OCI-LY3 (cell line): ENCODE results near the gene CYP11A1.

Experiments used
- H2AFZ ChIP-seq: fragments of 200-600, 300-600 bp; shearing (Covaris generic); 2 replicates; pipeline ENCODE4 v1.6.0; 2014; ENCODE audit warnings: antibody characterized with exemption, low read depth, low read length
- H3K27ac ChIP-seq: fragments of 200-600, 300-600 bp; sonication (generic); 2 replicates; pipeline ENCODE4 v1.5.1; 2014; ENCODE audit warnings: mild to moderate bottlenecking, low read length, moderate library complexity, mixed read lengths
- H3K27me3 ChIP-seq: fragments of 200-600, 300-600 bp; sonication (generic); 2 replicates; pipeline ENCODE4 v1.6.1; 2014; ENCODE audit warnings: low read depth, low read length, mixed read lengths
- H3K36me3 ChIP-seq: fragments of 200-600, 300-600 bp; sonication (generic); replicated peaks from 2 replicates; pipeline ENCODE3; 2014; ENCODE audit warnings: low read depth, low read length, mixed read lengths
- H3K4me1 ChIP-seq: fragments of 300-600, 200-600 bp; sonication (generic); 2 replicates; pipeline ENCODE4 v1.6.1; 2014; ENCODE audit warnings: low read length, mixed read lengths
- H3K4me2 ChIP-seq: fragments of 200-600, 300-600 bp; sonication (generic); 2 replicates; pipeline ENCODE4 v1.6.1; 2014; ENCODE audit warnings: low read length, mixed read lengths
- H3K4me3 ChIP-seq: fragments of 300-600, 200-600 bp; sonication (generic); 2 replicates; pipeline ENCODE4 v1.5.1; 2014; ENCODE audit warnings: antibody characterized with exemption, mild to moderate bottlenecking, low read length, moderate library complexity
- H3K79me2 ChIP-seq: fragments of 300-600, 200-600 bp; shearing (Covaris generic); 2 replicates; pipeline ENCODE4 v1.6.1; 2014; ENCODE audit warnings: mild to moderate bottlenecking, low read length, mixed read lengths
- H3K9ac ChIP-seq: fragments of 300-600, 200-600 bp; shearing (Covaris generic); 2 replicates; pipeline ENCODE4 v1.6.0; 2014; ENCODE audit warnings: mild to moderate bottlenecking, low read length, moderate library complexity
- H3K9me3 ChIP-seq: fragments of 200-600, 300-600 bp; shearing (Covaris generic); 2 replicates; pipeline ENCODE4 v1.6.1; 2014; ENCODE audit warnings: low read length, mixed read lengths; ENCODE audit not compliant: insufficient read depth
- H4K20me1 ChIP-seq: fragments of 200-600, 300-600 bp; sonication (generic); 2 replicates; pipeline ENCODE4 v1.6.1; 2016; ENCODE audit warnings: low read length, mixed read lengths; ENCODE audit not compliant: insufficient read depth
- EZH2phosphoT487 ChIP-seq: fragments of 200-600 bp; shearing (Covaris generic); IDR thresholded peaks from 2 replicates; pipeline ENCODE4 v1.6.1; 2018; ENCODE audit warnings: antibody characterized with exemption, mixed run types, low read depth
- TF ChIP-seq, protein P1 (sequence below): fragments of 200-600, 300-600 bp; sonication (generic); IDR thresholded peaks from 2 replicates; pipeline ENCODE4 v1.5.1; 2014; ENCODE audit warnings: antibody characterized with exemption, low read length, low read depth

CYP11A1 gene

DNA sequence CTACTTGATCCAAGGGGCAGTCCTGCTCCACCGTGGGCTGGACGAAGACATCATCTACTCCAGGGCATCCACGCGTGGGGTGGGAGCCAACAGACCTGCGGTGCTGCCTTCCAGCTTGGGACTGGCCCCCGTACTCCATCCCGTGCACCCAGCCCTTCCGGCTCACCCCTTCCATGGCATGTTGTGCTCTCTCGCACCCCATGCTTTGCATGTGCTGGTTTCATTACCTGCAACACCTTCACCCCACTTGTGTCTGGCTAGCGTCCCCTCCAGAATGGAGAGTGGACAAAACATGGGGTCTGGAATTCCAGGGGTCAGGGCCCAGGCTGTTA is 36.1 kb upstream of the CYP11A1 start:
- Histone ChIP-seq H3K79me2 (peaks cover 21% of the 10 kb centered on the region), H4K20me1 (peaks cover 11% of the 10 kb centered on the region), H2AFZ (no peak overlapping the region), H3K4me1 (peaks cover 86% of the 10 kb centered on the region), H3K4me3 (peak overlapping the region; percentile 47), H3K4me2 (peak overlapping the region; percentile 76), H3K9me3 (no peaks in the 10 kb centered on the region), H3K27me3 (no peaks in the 10 kb centered on the region), H3K36me3 (peaks cover 37% of the 10 kb centered on the region), H3K9ac (peak overlapping the region; percentile 79), H3K27ac (peak overlapping the region; percentile 95)
- TF ChIP-seq, protein P1, sequence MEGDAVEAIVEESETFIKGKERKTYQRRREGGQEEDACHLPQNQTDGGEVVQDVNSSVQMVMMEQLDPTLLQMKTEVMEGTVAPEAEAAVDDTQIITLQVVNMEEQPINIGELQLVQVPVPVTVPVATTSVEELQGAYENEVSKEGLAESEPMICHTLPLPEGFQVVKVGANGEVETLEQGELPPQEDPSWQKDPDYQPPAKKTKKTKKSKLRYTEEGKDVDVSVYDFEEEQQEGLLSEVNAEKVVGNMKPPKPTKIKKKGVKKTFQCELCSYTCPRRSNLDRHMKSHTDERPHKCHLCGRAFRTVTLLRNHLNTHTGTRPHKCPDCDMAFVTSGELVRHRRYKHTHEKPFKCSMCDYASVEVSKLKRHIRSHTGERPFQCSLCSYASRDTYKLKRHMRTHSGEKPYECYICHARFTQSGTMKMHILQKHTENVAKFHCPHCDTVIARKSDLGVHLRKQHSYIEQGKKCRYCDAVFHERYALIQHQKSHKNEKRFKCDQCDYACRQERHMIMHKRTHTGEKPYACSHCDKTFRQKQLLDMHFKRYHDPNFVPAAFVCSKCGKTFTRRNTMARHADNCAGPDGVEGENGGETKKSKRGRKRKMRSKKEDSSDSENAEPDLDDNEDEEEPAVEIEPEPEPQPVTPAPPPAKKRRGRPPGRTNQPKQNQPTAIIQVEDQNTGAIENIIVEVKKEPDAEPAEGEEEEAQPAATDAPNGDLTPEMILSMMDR = no peak
- TF ChIP-seq EZH2phosphoT487 = no peak

DNA sequence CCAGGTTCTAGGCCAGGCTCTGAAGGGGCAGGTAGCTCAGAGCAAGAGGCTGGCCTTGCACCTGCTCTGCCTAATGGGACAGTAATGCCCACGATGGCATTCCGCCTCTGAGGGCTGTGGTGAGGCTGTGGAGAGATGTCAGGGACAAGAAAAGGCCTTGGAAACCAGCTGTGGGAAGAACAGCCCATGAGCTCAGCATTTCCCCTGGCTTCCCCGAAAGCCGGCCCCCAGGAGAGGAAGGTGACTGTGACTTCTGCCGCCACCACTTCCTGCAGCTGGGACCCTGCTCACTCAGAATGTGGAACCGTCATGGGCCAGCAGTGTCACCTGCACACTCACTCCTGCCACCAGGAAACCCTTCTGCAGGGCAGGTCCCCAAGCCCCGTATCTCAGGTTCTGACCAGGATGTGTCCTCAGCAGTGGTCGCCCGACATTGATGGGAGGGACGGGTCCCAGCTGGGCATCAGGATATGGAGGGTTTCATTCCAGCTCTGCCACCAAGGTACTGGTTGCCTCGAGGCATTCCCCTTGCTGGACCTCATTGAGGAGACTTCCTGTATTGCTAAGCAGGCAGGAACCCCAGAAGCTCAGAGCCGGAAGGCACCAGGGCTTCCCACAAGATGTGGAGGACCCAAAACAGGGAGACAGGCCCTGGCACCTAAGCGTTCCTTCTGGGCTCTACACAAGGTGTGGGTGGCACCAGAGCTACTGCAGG is 35.6 kb upstream of the CYP11A1 start:
- H2AFZ ChIP-seq = no peak overlapping the region

DNA sequence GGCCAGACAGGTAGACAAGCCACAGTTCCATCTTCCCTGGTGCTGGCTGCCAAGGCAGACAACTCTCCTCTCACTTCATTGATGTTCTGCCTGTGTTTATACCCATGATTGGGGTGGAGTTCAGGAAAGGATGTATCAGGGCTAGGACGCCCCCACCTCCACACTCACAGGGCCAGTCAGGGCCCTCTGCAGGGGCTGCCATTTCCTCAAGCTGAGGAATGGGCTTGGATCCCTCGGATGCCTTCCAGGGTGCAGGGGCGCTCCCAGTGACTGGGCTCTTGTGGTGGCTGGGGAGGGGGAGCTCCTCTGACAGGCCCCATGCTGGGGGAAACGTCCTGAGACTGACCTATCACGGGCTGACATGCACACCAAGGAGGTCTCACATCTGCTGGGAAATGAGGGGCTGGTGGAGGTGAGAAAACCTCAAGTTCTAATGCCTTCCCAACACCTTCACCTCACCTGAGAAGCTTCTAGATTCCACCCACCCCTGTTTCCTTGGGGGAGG is 34.9 kb upstream of the CYP11A1 start:
- H3K9ac ChIP-seq = peak overlapping the region; percentile 79

More for the DNA sequence above, 35.6 kb upstream of the CYP11A1 start:
- H3K36me3 ChIP-seq = peaks cover 37% of the 10 kb centered on the region
- peaks cover 92% of the 10 kb centered on the region for H3K4me1 ChIP-seq
- H4K20me1 ChIP-seq = 0 out of 2 replicates have a peak, but pooled peaks cover 7% of the 10 kb centered on the region
- H3K79me2 ChIP-seq = peaks cover 26% of the 10 kb centered on the region
- H3K27me3 ChIP-seq = no peaks in the 10 kb centered on the region
- no peaks in the 10 kb centered on the region for H3K9me3 ChIP-seq
- H3K4me2 ChIP-seq = peak overlapping the region; percentile 76
- TF ChIP-seq, protein P1 = no peak
- TF ChIP-seq EZH2phosphoT487 = no peak
- peak overlapping the region; percentile 79 for H3K9ac ChIP-seq
- H3K27ac ChIP-seq = peak overlapping the region; percentile 95
- H3K4me3 ChIP-seq = peak overlapping the region; percentile 47

More for the DNA sequence above, 34.9 kb upstream of the CYP11A1 start:
- peak overlapping the region; percentile 76 for H3K4me2 ChIP-seq
- peaks cover 32% of the 10 kb centered on the region for H3K36me3 ChIP-seq
- 0 out of 2 replicates have a peak, but pooled peaks cover 1% of the 10 kb centered on the region for H4K20me1 ChIP-seq
- H3K27me3 ChIP-seq = no peaks in the 10 kb centered on the region
- peaks cover 31% of the 10 kb centered on the region for H3K79me2 ChIP-seq
- no peak for TF ChIP-seq EZH2phosphoT487
- TF ChIP-seq, protein P1 = no peak
- H3K4me3 ChIP-seq = 0 out of 2 replicates have a peak overlapping the region, but pooled peaks have one; percentile 1
- H3K9me3 ChIP-seq = no peaks in the 10 kb centered on the region
- peaks cover 98% of the 10 kb centered on the region for H3K4me1 ChIP-seq
- peak overlapping the region; percentile 95 for H3K27ac ChIP-seq
- no peak overlapping the region for H2AFZ ChIP-seq
